Mesenchymal stem cell (in vitro differentiated cells and primary cell): ENCODE measurements around the gene CLCA2.

Experiments
- DNase-seq: peaks from one replicate; pipeline ENCODE4 v3.0.0-alpha.2; 2013
- H2AFZ ChIP-seq: one replicate; pipeline ENCODE4 v1.6.1; 2013; ENCODE audit warnings: low read depth, mild to moderate bottlenecking, control low read depth, inconsistent platforms, low read length, moderate library complexity
- H2AK5ac ChIP-seq: 2 replicates; pipeline ENCODE4 v1.6.1; 2013; ENCODE audit warnings: low read length, moderate library complexity, mild to moderate bottlenecking, inconsistent platforms; ENCODE audit not compliant: severe bottlenecking
- H2BK120ac ChIP-seq: one replicate; pipeline ENCODE4 v1.6.1; 2013; ENCODE audit warnings: low read depth, mild to moderate bottlenecking, inconsistent platforms, low read length, moderate library complexity
- H2BK12ac ChIP-seq, 2 experiments: one replicate each; pipeline ENCODE4 v1.6.1; 2013; ENCODE audit warnings: inconsistent platforms in 2 of 2, low read length in 2 of 2, mild to moderate bottlenecking in 2 of 2, moderate library complexity in 2 of 2, control low read depth in 1 of 2
- H2BK15ac ChIP-seq: one replicate; pipeline ENCODE4 v1.6.1; 2013; ENCODE audit warnings: mild to moderate bottlenecking, low read depth, inconsistent platforms; ENCODE audit not compliant: poor library complexity, severe bottlenecking
- H2BK5ac ChIP-seq: 2 replicates; pipeline ENCODE4 v1.6.1; 2013; ENCODE audit warnings: low read depth, mild to moderate bottlenecking, low read length, control low read depth, inconsistent platforms; ENCODE audit not compliant: poor library complexity, severe bottlenecking
- H3K14ac ChIP-seq, 2 experiments: one replicate each; pipeline ENCODE4 v1.6.1; 2013; ENCODE audit warnings: inconsistent platforms in 2 of 2, low read length in 2 of 2, control low read depth in 1 of 2, mild to moderate bottlenecking in 1 of 2, moderate library complexity in 1 of 2
- H3K18ac ChIP-seq, 2 experiments: one replicate each; pipeline ENCODE4 v1.6.1; 2013; ENCODE audit warnings: inconsistent platforms in 2 of 2, low read length in 2 of 2, control low read depth in 1 of 2, low read depth in 1 of 2, mild to moderate bottlenecking in 1 of 2
- H3K23ac ChIP-seq, 2 experiments: one replicate each; pipeline ENCODE4 v1.6.1; 2013; ENCODE audit warnings: inconsistent platforms in 2 of 2, low read length in 2 of 2, mild to moderate bottlenecking in 2 of 2, moderate library complexity in 2 of 2, control low read depth in 1 of 2
- H3K27ac ChIP-seq: 2 replicates; pipeline ENCODE4 v1.5.1; 2013; ENCODE audit warnings: mild to moderate bottlenecking, moderate library complexity, low read length, control low read depth, inconsistent platforms; ENCODE audit not compliant: poor library complexity, severe bottlenecking
- H3K27me3 ChIP-seq, 2 experiments: 2 replicates each; pipeline versions ENCODE4 v1.6.1 to v1.7.0; 2013; ENCODE audit warnings: low read length in 2 of 2, mild to moderate bottlenecking in 2 of 2, moderate library complexity in 2 of 2, control low read depth in 1 of 2, inconsistent platforms in 1 of 2; ENCODE audit not compliant: control insufficient read depth in 1 of 2, insufficient read depth in 1 of 2
- H3K36me3 ChIP-seq, 2 experiments: 2 replicates each; pipeline versions ENCODE4 v1.6.1 to v1.7.0; 2013; ENCODE audit warnings: low read length in 2 of 2, control low read depth in 1 of 2, inconsistent platforms in 1 of 2, low read depth in 1 of 2, mild to moderate bottlenecking in 1 of 2; ENCODE audit not compliant: insufficient read depth in 2 of 2, control insufficient read depth in 1 of 2
- H3K4ac ChIP-seq, 2 experiments: one replicate each; pipeline ENCODE4 v1.6.1; 2013; ENCODE audit warnings: inconsistent platforms in 2 of 2, low read length in 2 of 2, mild to moderate bottlenecking in 2 of 2, moderate library complexity in 2 of 2, control low read depth in 1 of 2, low read depth in 1 of 2
- H3K4me1 ChIP-seq: 2 replicates; pipeline ENCODE4 v1.6.1; 2013; ENCODE audit warnings: low read depth, low read length, control low read depth; ENCODE audit not compliant: control insufficient read depth, insufficient read depth
- H3K4me2 ChIP-seq: 2 replicates; pipeline ENCODE4 v1.6.1; 2013; ENCODE audit warnings: low read length, mild to moderate bottlenecking, inconsistent platforms; ENCODE audit not compliant: poor library complexity, severe bottlenecking
- H3K4me3 ChIP-seq, 2 experiments: 2 replicates each; pipeline versions ENCODE4 v1.5.1 to v1.7.0; 2013; ENCODE audit warnings: low read length in 2 of 2, mild to moderate bottlenecking in 2 of 2, control low read depth in 1 of 2, low read depth in 1 of 2; ENCODE audit not compliant: insufficient read depth in 1 of 2
- H3K79me1 ChIP-seq: replicated peaks from 2 replicates; pipeline ENCODE4 v1.6.1; 2013; ENCODE audit warnings: mild to moderate bottlenecking, control low read depth, low read length, inconsistent platforms; ENCODE audit not compliant: poor library complexity, severe bottlenecking
- H3K9ac ChIP-seq: 2 replicates; pipeline ENCODE4 v1.7.0; 2013; ENCODE audit warnings: mild to moderate bottlenecking, low read length, moderate library complexity
- H3K9me3 ChIP-seq: 2 replicates; pipeline ENCODE4 v1.7.0; 2013; ENCODE audit warnings: mild to moderate bottlenecking, low read length; ENCODE audit not compliant: control insufficient read depth
- H4K8ac ChIP-seq: one replicate; pipeline ENCODE4 v1.6.1; 2013; ENCODE audit warnings: inconsistent platforms, mild to moderate bottlenecking, low read length, moderate library complexity
- H4K91ac ChIP-seq: one replicate; pipeline ENCODE4 v1.6.1; 2013; ENCODE audit warnings: mild to moderate bottlenecking, low read length, inconsistent platforms
- WGBS: methylation state at CpG from one replicate; pipeline ENCODE4 v1.1.7; 2013; ENCODE audit warnings: mixed read lengths; 5-methylcytosine and 5-hydroxymethylcytosine counted together

CLCA2 gene

GRCh38 chr1:86487131-86487810 lies 63.3 kb downstream of the CLCA2 start:
- DNase-seq, result peak; percentile 55
- no peak overlapping the region for H2AFZ ChIP-seq
- H2AK5ac ChIP-seq, result no peak overlapping the region
- no peak overlapping the region for H2BK5ac ChIP-seq
- H3K9me3 ChIP-seq, result no peaks in the 10 kb centered on the region
- H4K8ac ChIP-seq, result no peak overlapping the region
- no peak overlapping the region for H3K27ac ChIP-seq
- no peaks in the 10 kb centered on the region for H3K36me3 ChIP-seq
- WGBS, result 38% methylated on average over 3 of the region's 4 CpGs
- no peak overlapping the region for H4K91ac ChIP-seq
- peak overlapping the region in 1 of 2 experiments; percentile 11 for H3K14ac ChIP-seq
- no peaks in the 10 kb centered on the region for H3K79me1 ChIP-seq
- no peak overlapping the region for H2BK120ac ChIP-seq
- peak overlapping the region in 1 of 2 experiments; percentile 3 for H3K4me3 ChIP-seq
- no peak overlapping the region for H3K23ac ChIP-seq
- no peak overlapping the region for H2BK12ac ChIP-seq
- H3K4ac ChIP-seq, result no peak overlapping the region
- no peak overlapping the region for H3K4me2 ChIP-seq
- H3K27me3 ChIP-seq, result no peaks in the 10 kb centered on the region
- peaks cover 4% of the 10 kb centered on the region for H3K4me1 ChIP-seq
- no peak overlapping the region for H3K18ac ChIP-seq
- H2BK15ac ChIP-seq, result no peak overlapping the region
- H3K9ac ChIP-seq, result peak overlapping the region; percentile 82

GRCh38 chr1:86487811-86488141 lies 63.8 kb downstream of the CLCA2 start:
- Histone ChIP-seq H3K9ac (peak overlapping the region; percentile 82), H3K14ac (peak overlapping the region in 1 of 2 experiments; percentile 41), H2BK15ac (no peak overlapping the region), H3K36me3 (no peaks in the 10 kb centered on the region), H3K4me1 (peaks cover 4% of the 10 kb centered on the region), H3K4me2 (no peak overlapping the region), H3K9me3 (no peaks in the 10 kb centered on the region), H3K23ac (no peak overlapping the region), H3K27me3 (no peaks in the 10 kb centered on the region), H2BK5ac (no peak overlapping the region), H2AFZ (no peak overlapping the region), H4K8ac (no peak overlapping the region), H2AK5ac (no peak overlapping the region), H3K4ac (no peak overlapping the region), H3K79me1 (no peaks in the 10 kb centered on the region), H3K4me3 (peak overlapping the region in 1 of 2 experiments; percentile 3), H2BK120ac (no peak overlapping the region), H4K91ac (no peak overlapping the region), H2BK12ac (no peak overlapping the region), H3K27ac (no peak overlapping the region), H3K18ac (no peak overlapping the region)
- WGBS, result 94% methylated on average over 4 of the region's 4 CpGs
- DNase-seq, result no peak

GRCh38 chr1:86489242-86489878 lies 65.4 kb downstream of the CLCA2 start:
- DNase-seq, result no peak
- 81% methylated on average over 2 of the region's 2 CpGs for WGBS
- no peaks in the 10 kb centered on the region for H3K79me1 ChIP-seq
- no peak overlapping the region for H2AFZ ChIP-seq
- H4K8ac ChIP-seq, result no peak overlapping the region
- no peaks in the 10 kb centered on the region for H3K9me3 ChIP-seq
- no peak overlapping the region for H3K4ac ChIP-seq
- no peak overlapping the region for H2BK5ac ChIP-seq
- no peak overlapping the region for H2AK5ac ChIP-seq
- no peak overlapping the region for H2BK15ac ChIP-seq
- H3K4me1 ChIP-seq, result peaks cover 4% of the 10 kb centered on the region
- no peak overlapping the region for H3K4me3 ChIP-seq
- H3K36me3 ChIP-seq, result no peaks in the 10 kb centered on the region
- H3K4me2 ChIP-seq, result no peak overlapping the region
- no peak overlapping the region for H3K9ac ChIP-seq
- no peak overlapping the region for H3K27ac ChIP-seq
- H2BK120ac ChIP-seq, result no peak overlapping the region
- no peak overlapping the region for H4K91ac ChIP-seq
- H3K14ac ChIP-seq, result no peak overlapping the region
- H3K27me3 ChIP-seq, result no peaks in the 10 kb centered on the region
- H3K18ac ChIP-seq, result no peak overlapping the region
- H3K23ac ChIP-seq, result no peak overlapping the region
- H2BK12ac ChIP-seq, result no peak overlapping the region

GRCh38 chr1:86491171-86491950 lies 67.4 kb downstream of the CLCA2 start:
- Histone ChIP-seq H3K4me2 (no peak overlapping the region), H3K27ac (no peak overlapping the region), H4K8ac (no peak overlapping the region), H3K4me3 (no peak overlapping the region), H3K4me1 (peaks cover 4% of the 10 kb centered on the region), H2BK12ac (no peak overlapping the region), H2BK15ac (no peak overlapping the region), H4K91ac (no peak overlapping the region), H3K14ac (no peak overlapping the region), H3K79me1 (no peaks in the 10 kb centered on the region), H2BK120ac (no peak overlapping the region), H3K9me3 (no peaks in the 10 kb centered on the region), H3K27me3 (peaks cover 0 to 4% of the 10 kb centered on the region in 2 experiments), H3K4ac (no peak overlapping the region), H3K36me3 (no peaks in the 10 kb centered on the region), H3K23ac (no peak overlapping the region), H2AFZ (no peak overlapping the region), H2AK5ac (no peak overlapping the region), H2BK5ac (no peak overlapping the region), H3K9ac (peak overlapping the region; percentile 6), H3K18ac (no peak overlapping the region)
- no peak for DNase-seq
- WGBS, result 88% methylated on average over 1 of the region's 2 CpGs
